GM23248 (cell line): ENCODE data around the gene CMIP. TPM values are rescaled to one million over a fixed set of nuclear protein-coding genes. Genes with fewer than 3 reads are reported as not detected.
A peak's percentile ranks its signal among the peaks of the same experiment; 100 is the strongest.

ENCODE experiments used
- DNase-seq: peaks from one replicate; pipeline ENCODE4 v3.0.0-alpha.2; 2015
- H2AFZ ChIP-seq: fragments of 200-600 bp; sonication (generic); 2 replicates; pipeline ENCODE4 v1.6.1; 2016; ENCODE audit warnings: antibody characterized with exemption
- H3F3A ChIP-seq: fragments of 200-600 bp; sonication (generic); 2 replicates; pipeline ENCODE4 v1.6.1; 2016; ENCODE audit warnings: mild to moderate bottlenecking, antibody characterized with exemption, mixed run types; ENCODE audit not compliant: insufficient read depth
- H3K27ac ChIP-seq: fragments of 200-600 bp; sonication (generic); 2 replicates; pipeline ENCODE4 v1.5.1; 2016; ENCODE audit warnings: mild to moderate bottlenecking
- H3K27me3 ChIP-seq: fragments of 200-600 bp; sonication (generic); replicated peaks from 2 replicates; pipeline ENCODE4 v1.6.1; 2016; ENCODE audit warnings: mild to moderate bottlenecking; ENCODE audit not compliant: insufficient read depth
- H3K36me3 ChIP-seq: fragments of 200-600 bp; sonication (generic); 2 replicates; pipeline ENCODE4 v1.6.1; 2016; ENCODE audit warnings: low read depth, mild to moderate bottlenecking
- H3K4me1 ChIP-seq: fragments of 200-600 bp; sonication (generic); 2 replicates; pipeline ENCODE4 v1.6.1; 2016; ENCODE audit warnings: mild to moderate bottlenecking; ENCODE audit not compliant: insufficient read depth
- H3K4me2 ChIP-seq: fragments of 200-600 bp; sonication (generic); one replicate; pipeline ENCODE4 v1.6.1; 2016; ENCODE audit warnings: mild to moderate bottlenecking; ENCODE audit not compliant: unreplicated experiment
- H3K4me3 ChIP-seq: fragments of 200-600 bp; sonication (generic); 2 replicates; pipeline ENCODE4 v1.5.1; 2016; ENCODE audit warnings: mild to moderate bottlenecking
- H3K79me2 ChIP-seq: fragments of 200-600 bp; sonication (generic); 2 replicates; pipeline ENCODE4 v1.6.1; 2016; ENCODE audit warnings: mild to moderate bottlenecking; ENCODE audit not compliant: insufficient read depth
- H3K9ac ChIP-seq: fragments of 200-600 bp; sonication (generic); 2 replicates; pipeline ENCODE4 v1.6.1; 2016; ENCODE audit warnings: mild to moderate bottlenecking
- H3K9me2 ChIP-seq: fragments of 200-600 bp; sonication (generic); 2 replicates; pipeline ENCODE4 v1.6.1; 2016; ENCODE audit warnings: mixed run types, mild to moderate bottlenecking, moderate library complexity; ENCODE audit not compliant: insufficient read depth
- H3K9me3 ChIP-seq: fragments of 200-600 bp; sonication (generic); one replicate; pipeline ENCODE4 v1.6.1; 2017; ENCODE audit warnings: low read depth
- H4K20me1 ChIP-seq: fragments of 200-600 bp; sonication (generic); 2 replicates; pipeline ENCODE4 v1.6.0; 2016; ENCODE audit not compliant: insufficient read depth
- EZH2 ChIP-seq: fragments of 200-600 bp; sonication (generic); IDR thresholded peaks from 2 replicates; pipeline ENCODE4 v1.6.1; 2018; ENCODE audit warnings: antibody characterized with exemption, mild to moderate bottlenecking; ENCODE audit not compliant: insufficient read depth, poor library complexity, severe bottlenecking
- EZH2phosphoT487 ChIP-seq: fragments of 200-600 bp; sonication (generic); IDR thresholded peaks from 2 replicates; pipeline ENCODE4 v1.6.1; 2018; ENCODE audit warnings: antibody characterized with exemption, moderate library complexity, mild to moderate bottlenecking, low read depth; ENCODE audit not compliant: insufficient read depth
- WGBS, 2 experiments: methylation state at CpG; one replicate each; pipeline ENCODE4 v1.1.6; 2015 to 2017; ENCODE audit warnings: low lambda C conversion rate in 2 of 2, low coverage in 1 of 2; ENCODE audit errors: missing lambda C conversion rate in 2 of 2; 5-methylcytosine and 5-hydroxymethylcytosine counted together
- in situ Hi-C: fragments of 300-500 bp; cut with MboI; formaldehyde crosslinking; loops from 2 replicates; pipeline ENCODE4 v1.15.0; 2020
- polyA plus RNA-seq: library from polyadenylated mRNA; unstranded; fragments of >200 nt; fragmentation: Nextera tagmentation; extraction: Ambion mirVana; gene quantifications from 2 replicates; pipeline ENCODE4 v1.2.1, GENCODE V29; 2016
- total RNA-seq: library from RNA; depleted of rRNA; stranded (reverse); fragments of >200 nt; shearing (Covaris generic); gene quantifications from 2 replicates; pipeline ENCODE4 v1.2.3, GENCODE V29; 2014

The CMIP gene
- total and polyA plus RNA-seq, 2 experiments from 2014 or later: 1.5 to 9.5 TPM

DNA sequence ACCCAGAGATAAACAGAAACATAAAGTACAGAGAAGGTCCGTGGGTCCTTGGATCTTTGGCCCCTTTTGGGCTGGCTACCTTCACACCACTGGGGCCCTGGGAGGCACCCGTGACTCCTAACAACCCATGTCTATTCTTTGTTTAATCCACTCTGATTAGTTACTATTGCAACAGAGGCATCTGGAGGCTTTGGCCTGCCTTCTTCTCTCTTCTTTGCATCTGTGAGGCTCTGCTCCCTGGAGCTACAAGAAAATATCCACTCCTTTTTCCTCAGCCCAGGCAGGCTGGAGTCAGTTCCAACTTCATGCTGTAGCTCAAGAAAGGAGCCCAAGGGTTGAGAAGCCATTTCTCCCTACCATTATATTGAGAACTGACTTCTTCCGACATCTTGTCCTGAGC, 9.5 kb upstream of the CMIP start:
- in situ Hi-C loops: no loop called here
- Histone ChIP-seq H2AFZ (no peak overlapping the region), H3K4me1 (peaks cover 15% of the 10 kb centered on the region), H3K4me2 (no peak overlapping the region), H3K4me3 (no peak overlapping the region), H3K9me2 (no peaks in the 10 kb centered on the region), H3K79me2 (no peaks in the 10 kb centered on the region), H3K27me3 (no peaks in the 10 kb centered on the region), H3K9ac (no peak overlapping the region), H4K20me1 (no peaks in the 10 kb centered on the region), H3K27ac (no peak overlapping the region), H3F3A (peaks cover 13% of the 10 kb centered on the region; the same call in 1 of the 2 replicates), H3K36me3 (no peaks in the 10 kb centered on the region), H3K9me3 (no peaks in the 10 kb centered on the region)
- DNase-seq: no peak
- WGBS, 2 experiments: 63 to 64% methylated on average over 3 of the region's 3 CpGs
- TF ChIP-seq EZH2: no peak
- no peak for TF ChIP-seq EZH2phosphoT487

DNA sequence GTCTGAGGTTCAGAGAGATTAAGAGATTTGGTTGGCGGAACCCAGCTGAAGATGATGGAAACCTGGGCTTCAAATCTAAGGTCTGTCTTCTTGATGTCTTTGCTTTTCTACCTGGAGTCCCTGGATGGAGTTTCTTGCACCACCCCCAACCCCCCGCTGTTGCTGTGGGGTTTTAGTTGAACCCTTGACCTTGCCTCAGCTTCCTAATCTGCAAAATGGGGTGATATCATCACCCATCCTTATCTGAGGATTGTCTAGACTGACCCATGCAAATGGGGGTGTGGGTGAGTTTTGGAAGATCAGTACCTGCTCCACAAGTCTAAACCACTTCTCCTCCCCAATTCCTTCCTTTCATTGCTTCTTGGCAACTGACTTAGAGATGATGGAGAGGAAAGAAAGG, 9.0 kb upstream of the CMIP start:
- H3K9ac ChIP-seq: no peak overlapping the region
- in situ Hi-C loops: no loop called here
- 90 to 95% methylated on average over 2 of the region's 2 CpGs for WGBS, 2 experiments

DNA sequence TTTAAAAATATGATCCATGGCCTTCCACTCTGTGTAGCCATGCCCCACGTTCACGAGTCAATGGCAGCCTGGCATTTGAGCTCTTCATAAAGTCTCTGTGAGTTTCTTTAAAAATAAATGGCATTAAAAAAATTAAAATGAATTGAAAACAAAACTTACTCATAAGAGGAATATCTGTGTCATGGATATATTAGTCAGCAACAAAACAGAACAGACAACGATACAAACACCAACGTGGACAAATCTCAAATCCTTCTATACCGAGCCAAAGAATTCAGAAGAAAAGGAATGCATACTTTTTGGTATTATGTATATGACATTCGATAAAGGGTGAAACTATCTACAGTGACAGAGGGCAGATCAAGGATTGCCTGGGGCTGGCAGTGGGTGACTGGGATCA, 8.2 kb upstream of the CMIP start:
- Histone ChIP-seq H3K36me3 (no peaks in the 10 kb centered on the region), H3K4me1 (peaks cover 11% of the 10 kb centered on the region), H4K20me1 (no peaks in the 10 kb centered on the region), H3K4me3 (no peak overlapping the region), H3K9me2 (no peaks in the 10 kb centered on the region), H3K4me2 (no peak overlapping the region), H3K9ac (no peak overlapping the region), H3K79me2 (no peaks in the 10 kb centered on the region), H2AFZ (no peak overlapping the region), H3K9me3 (no peaks in the 10 kb centered on the region), H3F3A (peaks cover 5% of the 10 kb centered on the region; the same call in 1 of the 2 replicates), H3K27ac (no peak overlapping the region), H3K27me3 (no peaks in the 10 kb centered on the region)
- peak; percentile 39 for DNase-seq
- in situ Hi-C loops: no loop called here
- TF ChIP-seq EZH2phosphoT487 (no peak), EZH2 (no peak)
- WGBS, 2 experiments: 80 to 83% methylated on average over 6 of the region's 6 CpGs

More for the DNA sequence above, 9.0 kb upstream of the CMIP start:
- no peak for DNase-seq
- Histone ChIP-seq H3K4me3 (no peak overlapping the region), H2AFZ (no peak overlapping the region), H3K36me3 (no peaks in the 10 kb centered on the region), H3K4me1 (peaks cover 15% of the 10 kb centered on the region), H3K9me3 (no peaks in the 10 kb centered on the region), H4K20me1 (no peaks in the 10 kb centered on the region), H3K27ac (no peak overlapping the region), H3K79me2 (no peaks in the 10 kb centered on the region), H3F3A (peaks cover 13% of the 10 kb centered on the region; the same call in 1 of the 2 replicates), H3K9me2 (no peaks in the 10 kb centered on the region), H3K27me3 (no peaks in the 10 kb centered on the region), H3K4me2 (no peak overlapping the region)
- TF ChIP-seq EZH2 (no peak), EZH2phosphoT487 (no peak)

DNA sequence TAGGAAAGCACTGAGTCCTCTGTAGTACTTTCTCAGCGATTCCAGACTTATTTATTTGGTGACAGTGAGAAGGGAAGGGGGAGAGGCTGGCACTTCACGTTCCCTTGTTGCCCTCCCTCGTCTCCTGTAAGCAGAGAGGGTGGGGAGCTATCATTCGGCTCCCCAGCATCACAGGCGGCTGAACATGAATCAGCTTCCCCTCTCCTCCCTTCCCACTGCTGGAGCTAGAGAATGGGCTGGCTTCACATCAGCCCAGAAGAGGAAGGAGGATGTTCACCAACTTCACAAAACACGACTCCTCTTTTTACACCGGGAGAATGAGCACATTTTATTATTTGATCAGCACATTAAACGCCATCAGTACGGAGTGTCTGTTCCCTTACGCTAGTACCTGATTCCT, 6.7 kb upstream of the CMIP start:
- no peaks in the 10 kb centered on the region for H4K20me1 ChIP-seq
- no peaks in the 10 kb centered on the region for H3K79me2 ChIP-seq
- no peak overlapping the region for H3K4me2 ChIP-seq
- H3K36me3 ChIP-seq: no peaks in the 10 kb centered on the region
- no peaks in the 10 kb centered on the region for H3K27me3 ChIP-seq
- in situ Hi-C loops: no loop called here
- H3K4me3 ChIP-seq: no peak overlapping the region
- DNase-seq: no peak
- TF ChIP-seq EZH2: no peak
- no peak for TF ChIP-seq EZH2phosphoT487
- H3K9me2 ChIP-seq: no peaks in the 10 kb centered on the region
- H3F3A ChIP-seq: no peaks in the 10 kb centered on the region
- 38% methylated on average over 10 of the region's 10 CpGs for WGBS, 2 experiments
- H3K4me1 ChIP-seq: no peaks in the 10 kb centered on the region
- H3K9me3 ChIP-seq: no peaks in the 10 kb centered on the region
- H3K9ac ChIP-seq: no peak overlapping the region
- no peak overlapping the region for H3K27ac ChIP-seq
- peak overlapping the region; percentile 50 for H2AFZ ChIP-seq
